Amniotic epithelial cell (primary cell): ENCODE results near the gene ZNF48.

ENCODE experiments used
- DNase-seq: peaks from one replicate; pipeline ENCODE4 v3.0.0-alpha.2; 2010; ENCODE audit warnings: low read depth

Gene ZNF48

GRCh38 chr16:30444231-30445148 lies 49.3 kb downstream of the ZNF48 start:
- no peak for DNase-seq

DNA sequence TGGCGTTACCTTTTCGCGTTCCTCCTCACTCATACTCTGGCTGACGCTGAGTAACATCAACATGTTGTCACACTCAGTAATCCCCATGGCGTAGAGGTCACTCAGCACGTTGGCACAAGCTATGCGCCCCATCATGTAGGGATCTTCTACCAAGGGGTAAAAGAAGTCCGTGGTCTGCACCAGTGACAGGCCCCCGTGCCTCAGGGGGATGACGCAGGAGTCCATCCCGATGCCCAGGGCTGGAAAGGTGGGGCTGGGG lies 49.9 kb downstream of the ZNF48 start:
- DNase-seq, result no peak

DNA sequence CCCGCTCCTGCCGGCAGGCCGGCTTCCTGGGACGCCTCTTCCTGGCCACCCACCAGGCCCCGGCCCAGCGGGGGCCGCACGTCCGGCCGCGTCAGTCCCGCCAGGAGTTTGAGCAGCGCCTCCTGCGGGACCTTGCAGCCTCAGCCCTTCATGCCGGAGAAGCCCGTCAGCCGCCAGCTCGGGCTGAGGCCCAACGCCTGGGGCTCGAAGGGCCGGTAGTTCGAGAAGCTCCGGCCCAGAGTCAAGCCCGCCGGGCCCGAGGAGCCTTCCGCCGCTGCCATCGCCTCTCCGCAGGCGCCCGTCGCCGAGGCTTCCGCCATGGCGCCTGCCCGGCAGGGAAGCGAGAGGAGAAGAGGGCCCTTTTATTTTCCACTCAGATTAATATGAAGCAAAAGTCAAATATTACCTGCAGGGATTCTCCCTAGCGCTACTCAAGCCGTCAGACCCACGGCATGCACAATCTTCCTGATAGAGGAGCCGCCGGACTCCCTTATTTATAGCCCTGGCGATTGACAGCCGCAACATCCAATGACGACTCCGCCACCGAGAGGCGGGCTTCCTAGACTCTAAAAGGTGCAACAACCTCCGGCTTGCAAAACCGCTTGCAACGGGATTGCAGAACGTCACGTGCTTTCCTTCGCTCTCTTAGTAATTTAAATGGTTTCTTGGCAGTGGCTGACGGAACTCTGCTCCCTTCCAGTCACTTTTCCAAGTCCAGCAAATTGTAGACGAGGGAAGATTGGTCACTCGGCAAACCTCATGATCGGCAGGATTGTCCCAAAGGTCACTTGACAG lies 50.4 kb downstream of the ZNF48 start, which contains the start of gene SEPHS2:
Gene SEPHS2, minus strand, starts transcription at position 467 of the 795 bp plus-strand sequence. Its CDS starts 147 bp downstream, at position 320.
- peak; percentile 98 for DNase-seq

GRCh38 chr16:30446203-30446595 lies 51.0 kb downstream of the ZNF48 start:
- DNase-seq, result no peak

GRCh38 chr16:30447512-30448226 lies 52.4 kb downstream of the ZNF48 start:
- DNase-seq, result no peak

- DNase-seq, result no peak
These were observed 53.9 kb downstream of the ZNF48 start for GRCh38 chr16:30449116-30449435.
